Hippocampal formation (tissue), 2 donors: Measurements from ENCODE around the gene GSTO1.
"Not testable (repeated sequence)": the region's sequence is repeated elsewhere in the genome, so short reads cannot be mapped to it uniquely, and the experiment has no call there.

Source experiments
- DNase-seq, 2 donors: peaks; one replicate each; lab custom pipeline; 2025; lab: John Stamatoyannopoulos, UW

GSTO1 gene

DNA sequence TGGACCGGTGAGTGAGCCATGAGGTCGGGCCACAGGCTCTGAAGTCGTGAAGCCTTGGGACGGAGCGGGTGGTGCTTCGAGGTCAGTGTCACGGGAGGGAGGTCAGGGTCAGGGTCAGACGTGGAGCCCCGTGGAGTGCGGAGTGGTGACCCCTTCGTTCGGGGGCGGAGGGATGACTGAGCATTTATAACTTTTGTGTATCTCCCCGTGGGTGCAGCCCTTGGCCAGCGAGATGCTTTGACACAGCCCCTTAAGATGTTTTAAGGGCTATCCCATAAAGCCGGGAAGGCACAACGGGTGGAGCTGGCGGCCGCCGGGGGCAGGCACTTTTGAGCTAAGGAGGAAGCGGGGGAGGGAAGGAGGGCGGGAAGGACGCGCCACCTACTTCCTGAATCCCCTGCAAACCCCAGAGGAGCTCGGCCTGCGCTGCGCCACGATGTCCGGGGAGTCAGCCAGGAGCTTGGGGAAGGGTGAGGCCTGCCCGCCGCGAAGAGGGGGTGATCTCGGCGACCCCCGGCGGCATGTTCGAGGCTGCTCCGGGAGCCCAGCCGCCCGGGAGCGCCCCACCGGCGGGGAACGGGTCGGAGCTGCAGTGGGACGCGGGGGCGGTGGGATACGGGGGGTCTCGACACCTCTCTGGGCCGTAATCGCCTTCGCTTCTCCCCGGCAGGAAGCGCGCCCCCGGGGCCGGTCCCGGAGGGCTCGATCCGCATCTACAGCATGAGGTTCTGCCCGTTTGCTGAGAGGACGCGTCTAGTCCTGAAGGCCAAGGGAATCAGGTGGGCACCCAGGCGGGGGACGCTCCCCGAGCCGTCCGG, at the start of gene GSTO1:
Gene GSTO1, plus strand, starts transcription at position 400 of the 818 bp plus-strand sequence. Its CDS starts 37 bp downstream, at position 437.
- peak; percentile 54 to 63 for DNase-seq

DNA sequence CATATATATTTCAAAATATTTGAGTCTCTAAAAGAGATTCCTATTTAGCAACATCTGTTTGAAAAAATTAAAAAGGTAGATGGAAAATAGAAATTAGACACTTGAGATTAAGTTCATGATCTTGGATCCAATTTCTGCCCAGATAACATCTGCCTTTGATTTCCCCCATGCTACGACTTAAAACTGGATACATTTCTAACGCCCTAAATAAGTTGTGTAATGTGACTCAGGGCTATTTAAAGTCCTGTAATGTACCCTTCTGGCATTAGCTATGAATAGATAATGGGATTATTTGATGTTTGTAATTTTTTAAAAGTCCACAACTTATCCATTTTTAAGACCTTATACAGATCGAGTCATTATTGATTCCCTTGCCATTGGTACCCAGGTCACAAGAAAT, 46.0 kb upstream of the GSTO1 start:
- no peak for DNase-seq

DNA sequence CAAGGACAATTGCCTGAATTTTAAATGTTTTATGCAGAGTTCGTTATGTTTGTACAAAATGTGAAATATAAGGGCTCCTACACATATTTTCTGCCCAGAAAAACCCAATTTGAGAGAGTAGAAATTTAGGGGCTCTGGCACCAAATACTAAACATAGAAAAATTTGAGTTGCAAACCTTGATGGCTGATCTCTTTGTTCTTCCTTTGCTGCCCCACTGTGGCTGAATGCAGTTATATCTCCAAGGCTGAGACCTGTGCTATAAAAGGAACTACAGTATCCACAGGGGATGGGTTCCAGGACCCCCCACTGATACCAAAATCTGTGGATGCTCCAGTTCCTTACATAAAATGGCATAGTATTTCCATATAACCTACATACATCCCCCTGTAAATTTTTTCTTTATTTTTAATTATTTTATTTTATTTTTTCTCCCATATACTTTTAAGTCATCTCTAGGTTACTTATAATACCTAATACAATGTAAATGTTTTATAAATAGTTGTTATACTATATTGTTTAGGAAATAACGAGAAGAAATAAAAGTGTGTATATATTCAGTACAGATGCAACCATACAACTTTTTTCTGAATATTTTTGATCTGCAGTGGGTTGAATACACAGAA, 45.0 kb upstream of the GSTO1 start:
- peak; percentile 11 to 57 for DNase-seq

DNA sequence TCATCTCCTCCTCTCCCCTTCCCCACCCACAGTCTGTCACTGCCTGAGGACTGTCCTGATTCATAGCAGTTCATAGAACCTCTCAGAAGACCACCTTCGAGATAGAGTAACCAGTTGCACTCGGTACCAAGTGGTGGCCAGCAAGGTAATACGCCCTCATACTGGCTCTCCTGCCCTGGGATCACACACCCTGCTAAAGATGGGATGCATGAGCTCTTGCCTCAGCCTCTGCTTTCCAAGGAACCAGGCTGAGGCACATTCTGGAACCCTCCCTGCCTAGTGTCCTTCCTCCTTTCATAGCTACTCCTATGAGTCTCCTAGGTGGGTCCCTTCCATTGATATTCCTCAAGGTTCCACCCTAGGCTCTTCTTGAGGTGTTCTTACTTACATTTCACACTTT, 38.1 kb upstream of the GSTO1 start:
- no peak for DNase-seq

DNA sequence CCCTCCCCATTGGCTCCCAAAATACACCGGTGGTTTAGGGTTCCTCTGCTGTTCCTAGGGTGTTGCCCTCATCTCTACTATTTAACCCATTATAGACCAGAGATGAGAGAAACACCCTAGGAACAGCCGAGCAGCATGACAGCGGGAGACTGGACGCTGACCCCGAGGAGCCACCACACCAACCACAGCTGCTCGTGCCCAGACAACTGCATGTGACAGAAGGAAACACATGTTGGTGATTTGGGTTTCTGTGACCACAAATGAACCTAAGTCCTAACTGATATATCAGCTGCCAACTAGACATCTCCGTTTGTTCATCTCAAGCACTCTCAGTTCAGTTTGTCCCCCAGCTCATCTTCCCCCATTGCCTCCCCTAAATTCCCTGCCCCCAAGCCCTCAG, 35.9 kb upstream of the GSTO1 start:
- DNase-seq, result no peak

DNA sequence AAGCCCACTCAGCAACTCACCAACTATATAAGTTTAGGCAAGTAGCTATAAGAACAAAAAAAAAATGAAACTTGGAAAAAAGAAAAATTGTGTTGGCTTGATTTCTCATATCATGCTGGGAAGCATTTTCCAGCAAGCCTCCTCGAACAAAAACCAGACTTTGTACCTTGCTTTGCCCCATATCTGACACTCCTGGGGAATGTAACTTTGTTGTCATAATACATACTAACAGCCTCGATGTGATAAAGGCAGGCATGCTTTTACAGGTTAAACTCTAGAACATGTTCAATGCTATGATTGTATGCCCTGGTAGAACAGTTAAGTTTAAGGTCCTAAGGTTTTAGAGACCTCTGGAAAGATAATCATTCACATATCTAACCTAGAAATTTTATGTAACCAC, 34.2 kb upstream of the GSTO1 start:
- DNase-seq, result no peak

DNA sequence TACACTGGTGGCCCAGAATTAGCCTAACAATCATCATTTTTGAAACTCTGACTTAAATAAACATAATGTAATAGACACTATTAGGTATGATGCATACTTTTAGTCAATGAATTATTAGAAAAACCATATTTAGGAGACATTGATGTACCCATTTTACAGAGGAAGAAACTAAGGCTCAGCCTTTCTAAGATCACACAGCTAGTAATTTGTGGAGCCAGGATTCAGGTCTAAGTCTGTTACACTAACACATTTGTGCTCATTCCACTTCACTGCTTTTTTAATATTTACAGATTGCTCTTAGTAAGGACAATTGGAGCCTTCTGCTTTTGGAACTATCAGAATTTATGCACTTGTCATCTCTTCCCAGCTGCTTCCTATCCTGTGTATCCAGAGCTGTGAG, 31.4 kb upstream of the GSTO1 start:
- no peak for DNase-seq

DNA sequence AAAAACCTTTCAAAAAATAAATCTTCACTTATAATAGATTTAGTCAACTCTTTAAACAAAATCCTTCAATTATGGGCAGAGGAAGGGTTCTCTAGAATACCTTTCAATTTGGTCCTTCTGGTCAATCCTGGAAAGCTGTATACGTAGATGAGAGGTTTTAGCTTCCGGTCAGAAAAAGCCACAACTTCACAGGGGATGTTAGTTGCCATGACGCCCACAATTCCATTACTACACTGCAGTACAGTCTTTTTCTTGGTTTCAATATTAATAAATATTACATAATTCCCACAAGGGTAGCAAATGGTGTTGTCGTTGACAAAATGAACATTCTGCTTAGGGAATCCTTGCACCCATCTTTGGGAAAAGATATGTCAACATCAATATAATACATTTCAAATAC, 24.2 kb upstream of the GSTO1 start:
- no peak for DNase-seq

DNA sequence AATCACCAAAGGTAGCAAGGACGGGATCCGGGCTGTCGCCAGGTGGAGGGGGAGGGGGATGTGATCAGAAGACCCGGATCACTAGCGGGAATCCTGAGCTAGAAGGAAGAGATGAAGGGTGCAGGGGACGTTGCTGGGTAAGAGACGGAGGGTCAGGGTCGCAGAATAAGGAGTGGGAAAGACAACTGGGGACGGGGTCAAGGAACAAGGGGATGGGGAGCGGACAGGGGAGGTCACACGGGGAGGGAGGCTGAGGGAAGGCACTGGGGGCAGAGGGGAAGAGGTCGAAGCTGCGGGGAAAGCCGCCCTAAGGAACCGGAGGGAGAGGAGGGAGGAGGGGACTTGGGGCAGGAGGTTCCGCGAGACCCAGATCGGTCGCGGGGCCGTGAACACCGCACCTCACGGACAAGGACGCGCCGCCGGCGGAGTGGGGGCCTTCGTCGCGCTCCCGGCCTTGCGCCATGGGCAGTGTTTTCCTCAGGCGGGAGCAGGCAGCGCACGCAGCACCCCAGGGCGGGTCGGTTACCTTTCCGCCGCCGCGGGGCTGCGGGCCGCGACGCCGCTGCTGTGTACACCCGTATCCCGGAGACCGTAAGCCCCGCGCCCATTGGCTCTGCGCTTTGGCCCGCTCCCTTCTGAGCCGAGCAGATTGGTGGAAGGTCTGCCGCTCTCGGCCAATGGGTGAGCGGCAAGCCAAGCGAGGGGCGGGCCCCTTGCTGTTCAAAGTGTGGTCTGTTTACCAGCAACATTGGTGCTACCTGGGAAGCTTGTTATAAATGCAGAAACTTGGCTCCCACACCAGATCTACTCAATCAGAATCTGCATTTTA, 22.7 kb upstream of the GSTO1 start, which contains the start of gene CFAP43:
Gene CFAP43, minus strand, starts transcription at position 581 of the 829 bp plus-strand sequence. Its CDS starts 118 bp downstream, at position 463.
- peak; percentile 91 to 92 for DNase-seq

DNA sequence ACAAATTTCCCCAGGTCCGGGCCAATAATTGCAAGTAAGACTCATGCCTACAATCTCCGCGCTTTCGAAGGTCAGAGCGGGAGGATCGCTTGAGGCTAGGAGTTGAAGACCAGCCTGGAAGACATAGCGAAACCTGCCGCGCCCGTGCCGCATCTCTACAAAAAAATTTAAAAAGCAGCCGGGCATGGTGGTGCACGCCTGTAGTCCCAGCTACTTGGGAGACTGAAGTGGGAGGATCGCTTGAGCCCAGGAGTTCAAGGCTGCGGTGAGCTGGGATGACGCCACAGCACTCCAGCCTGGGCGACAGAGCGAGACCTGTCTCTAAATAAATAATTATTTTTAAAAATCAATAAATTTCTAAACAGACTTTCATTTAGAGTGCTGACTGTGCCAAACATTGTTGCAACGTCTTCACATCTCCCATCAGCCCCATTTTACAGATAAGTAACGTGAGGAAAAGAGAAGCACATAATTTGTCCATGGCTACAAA, 22.0 kb upstream of the GSTO1 start:
- no peak for DNase-seq

DNA sequence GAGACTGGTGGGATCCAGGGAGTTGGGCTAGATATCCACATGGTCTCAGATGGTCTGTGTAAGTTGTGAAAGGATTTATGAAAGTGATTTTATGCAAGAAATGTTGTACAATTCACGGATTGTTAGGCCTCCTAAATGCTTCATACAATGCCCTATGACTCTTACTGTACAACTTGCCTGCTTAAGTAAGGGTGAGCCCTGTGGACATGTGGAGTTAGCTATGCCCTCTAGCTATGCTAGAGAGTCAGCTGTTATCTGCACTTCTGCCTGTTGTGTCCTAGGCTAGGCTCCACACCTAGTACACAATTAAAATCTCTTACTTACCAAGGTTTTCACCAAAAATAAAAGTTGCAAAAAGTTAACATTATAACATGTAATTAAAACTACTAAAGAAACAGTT, 20.9 kb upstream of the GSTO1 start:
- no peak for DNase-seq

DNA sequence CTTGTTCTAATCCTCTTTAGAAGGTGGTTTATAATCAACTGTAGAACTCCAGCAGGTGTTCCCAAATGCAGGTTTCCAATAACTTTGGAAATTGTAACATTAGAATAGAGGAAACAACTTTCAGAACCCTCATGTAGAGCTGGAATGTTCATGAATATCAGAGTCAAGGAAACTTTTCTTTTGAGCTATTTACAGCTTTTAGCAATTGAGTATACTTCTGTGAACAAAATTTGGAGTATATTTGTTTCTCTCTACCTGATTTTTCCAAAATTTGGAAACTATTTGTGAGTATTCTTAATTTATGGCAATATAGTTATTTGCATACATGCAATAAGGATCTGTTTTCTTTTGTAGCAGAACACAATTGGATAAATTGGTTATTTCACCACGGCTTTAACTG, 19.8 kb upstream of the GSTO1 start:
- no peak for DNase-seq

DNA sequence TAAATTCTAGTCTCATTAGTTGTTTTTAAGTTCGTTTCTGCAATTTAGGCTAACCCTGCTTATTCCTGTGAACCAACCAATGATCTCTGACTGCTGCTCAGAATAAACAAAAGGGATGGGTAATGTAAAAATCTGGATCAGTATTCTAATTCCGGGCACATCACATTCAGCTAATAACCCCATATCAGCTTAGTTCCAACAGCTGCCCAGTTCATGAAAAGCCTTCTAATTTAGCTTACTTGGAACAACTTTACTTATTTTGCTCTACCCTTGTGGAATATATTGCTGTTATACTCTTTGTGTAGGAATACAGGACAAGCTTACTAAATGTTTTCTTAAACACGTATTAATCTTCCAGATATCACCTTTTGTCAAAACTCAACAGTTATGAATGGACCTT, 18.9 kb upstream of the GSTO1 start:
- DNase-seq, result no peak

DNA sequence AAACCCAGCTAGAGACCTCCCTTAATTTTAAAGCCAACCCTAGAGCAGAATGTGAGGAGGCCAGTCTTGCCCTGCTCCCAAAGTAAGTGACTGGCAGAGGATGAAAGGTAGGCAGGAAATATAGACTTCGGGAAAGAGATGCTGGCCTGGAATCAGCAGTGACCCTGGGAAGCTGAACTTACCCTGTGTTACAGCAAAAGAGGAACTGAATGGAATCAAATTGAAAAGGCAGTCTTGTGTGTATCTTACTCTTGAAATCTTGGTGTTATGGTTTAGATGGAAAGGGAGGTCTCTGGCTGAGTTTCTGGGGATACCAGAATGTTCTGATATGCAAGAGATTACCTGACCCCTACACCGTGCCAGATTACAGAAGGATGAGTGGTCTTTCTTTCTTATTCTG, 14.6 kb upstream of the GSTO1 start:
- DNase-seq, result no peak

DNA sequence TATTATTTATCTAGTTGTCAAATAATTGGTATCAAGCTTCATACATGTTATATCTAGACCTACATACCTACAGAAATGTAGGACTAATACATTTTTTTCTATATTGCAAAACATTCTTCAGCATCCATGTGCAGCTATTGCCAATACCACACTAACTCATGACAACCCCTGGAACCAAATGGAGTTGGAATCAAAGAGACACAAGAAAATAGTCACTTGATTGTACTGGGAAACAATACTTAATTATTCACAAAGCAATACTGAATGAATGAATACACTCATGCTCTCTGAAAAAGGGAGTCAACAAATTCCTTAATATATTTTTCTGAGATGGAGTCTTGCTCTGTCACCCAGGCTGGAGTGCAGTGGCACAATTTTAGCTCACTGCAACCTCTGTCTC, 12.1 kb upstream of the GSTO1 start:
- DNase-seq, result peak in 1 of 2 donors; percentile 86

DNA sequence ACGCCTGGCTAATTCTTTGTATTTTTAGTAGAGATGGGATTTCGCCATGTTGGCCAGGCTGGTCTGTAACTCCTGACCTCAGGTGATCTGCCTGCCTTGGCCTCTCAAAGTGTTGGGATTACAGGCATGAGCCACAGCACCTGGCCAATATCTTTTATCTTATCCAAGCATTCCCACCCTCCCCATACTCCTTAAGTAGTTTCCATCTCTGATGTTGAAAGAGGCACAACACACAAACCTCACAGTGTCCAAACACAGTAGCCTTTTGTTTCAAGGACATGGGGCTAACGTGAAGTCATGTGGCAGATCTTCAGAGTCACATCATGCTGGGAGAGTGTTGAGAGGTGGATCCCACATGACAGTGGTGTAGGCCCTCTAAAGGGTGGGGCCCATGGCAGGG, 11.7 kb upstream of the GSTO1 start:
- peak; percentile 24 to 31 for DNase-seq

DNA sequence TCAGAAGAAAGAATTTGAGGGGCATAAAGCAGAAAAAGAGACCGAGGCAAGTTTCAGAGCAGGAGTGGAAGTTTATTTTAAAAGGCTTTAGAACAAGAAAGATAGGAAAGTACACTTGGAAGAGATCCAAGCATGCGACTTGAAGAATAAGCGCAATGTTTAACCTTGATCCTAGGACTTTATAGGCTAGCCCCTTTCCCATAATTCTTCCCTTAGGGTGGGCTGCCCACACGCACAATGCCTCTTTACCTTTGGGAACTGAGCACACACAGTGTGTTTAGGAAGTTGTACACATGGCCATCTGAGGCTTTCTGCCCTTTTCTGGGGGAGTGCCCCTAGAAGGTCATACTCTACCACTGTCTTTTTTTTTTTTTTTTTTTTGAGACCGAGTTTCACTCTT, 11.2 kb upstream of the GSTO1 start:
- no peak for DNase-seq

DNA sequence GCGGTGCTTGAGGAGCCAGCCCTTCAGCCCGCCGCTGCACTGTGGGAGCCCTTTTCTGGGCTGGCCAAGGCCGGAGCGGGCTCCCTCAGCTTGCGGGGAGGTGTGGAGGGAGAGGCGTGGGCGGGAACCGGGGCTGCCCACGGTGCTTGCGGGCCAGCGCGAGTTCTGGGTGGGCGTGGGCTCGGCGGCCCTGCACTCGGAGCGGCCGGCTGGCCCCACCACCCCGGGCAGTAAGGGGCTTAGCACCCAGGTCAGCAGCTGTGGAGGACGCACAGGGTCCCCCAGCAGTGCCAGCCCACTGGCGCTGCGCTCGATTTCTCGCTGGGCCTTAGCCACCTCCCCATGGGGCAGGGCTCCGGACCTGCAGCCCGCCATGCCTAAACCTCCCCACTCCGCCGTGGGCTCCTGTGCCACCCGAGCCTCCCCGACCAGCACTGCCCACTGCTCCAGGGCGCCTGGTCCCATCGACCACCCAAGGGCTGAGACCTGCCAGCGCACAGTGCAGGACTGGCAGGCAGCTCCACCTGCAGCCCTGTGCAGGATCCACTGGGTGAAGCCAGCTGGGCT, 9.5 kb upstream of the GSTO1 start:
- DNase-seq, result no peak

DNA sequence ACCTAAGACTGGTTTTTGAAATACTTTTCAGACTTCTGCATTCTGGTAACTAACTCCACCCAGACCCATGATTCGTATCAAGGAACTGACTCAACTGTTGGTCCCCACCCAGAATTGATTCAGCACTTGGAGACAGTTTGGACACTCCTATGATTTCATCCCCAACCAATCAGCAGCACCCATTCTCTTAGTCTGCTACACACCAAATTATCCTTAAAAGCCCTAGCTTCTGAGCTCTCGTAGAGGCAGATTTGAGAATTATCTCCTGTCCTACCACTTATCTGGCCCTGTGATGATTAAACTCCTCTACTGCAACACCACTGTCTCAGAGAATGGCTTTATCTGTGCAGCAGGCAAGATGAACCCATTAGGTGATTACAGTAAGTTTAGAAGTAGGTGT, 7.7 kb upstream of the GSTO1 start:
- no peak for DNase-seq

DNA sequence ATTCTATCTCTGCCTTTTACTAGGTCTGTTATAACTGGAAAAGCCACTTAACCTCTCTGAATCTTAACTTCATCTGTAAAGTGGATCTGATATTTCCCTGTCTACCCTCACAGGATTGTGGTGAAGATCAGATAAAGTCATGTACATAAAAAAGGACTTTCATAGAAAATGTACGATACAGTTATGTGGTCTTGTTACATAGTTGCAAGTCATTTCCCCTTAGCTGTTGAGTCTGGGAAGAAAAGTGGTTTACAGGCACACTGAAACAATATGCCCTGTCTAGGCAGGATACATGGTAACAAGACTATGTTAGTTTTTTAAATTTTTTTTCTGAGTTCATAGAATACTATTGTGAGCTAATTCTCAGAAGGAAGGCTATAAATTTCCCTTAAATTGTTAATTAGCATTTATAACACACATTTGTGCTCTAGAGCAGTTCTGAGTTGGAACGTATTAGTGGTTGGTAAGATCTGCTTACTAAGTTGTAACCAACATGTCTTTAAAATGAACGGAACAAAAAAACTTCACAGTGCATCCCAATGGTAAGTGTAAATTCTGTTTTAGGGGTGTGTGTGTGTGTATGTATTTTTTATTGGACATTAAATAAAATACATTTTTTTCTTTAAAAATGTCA, 7.1 kb upstream of the GSTO1 start:
- no peak for DNase-seq

DNA sequence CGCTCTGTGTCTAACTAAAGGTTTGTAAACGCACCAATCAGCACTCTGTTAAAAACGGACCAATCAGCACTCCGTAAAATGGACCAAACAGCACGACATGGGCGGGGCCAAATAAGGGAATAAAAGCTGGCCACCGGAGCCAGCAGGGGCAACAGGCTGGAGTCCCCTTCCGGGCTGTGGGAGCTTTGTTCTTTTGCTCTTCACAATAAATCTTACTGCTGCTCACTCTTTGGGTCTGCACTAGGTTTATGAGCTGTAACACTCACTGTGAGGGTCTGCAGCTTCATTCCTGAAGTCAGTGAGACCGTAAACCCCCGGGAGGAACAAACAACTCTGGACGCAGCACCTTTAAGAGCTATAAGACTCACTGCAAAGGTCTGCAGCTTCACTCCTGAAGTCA, 5.8 kb upstream of the GSTO1 start:
- DNase-seq, result not testable (repeated sequence)

DNA sequence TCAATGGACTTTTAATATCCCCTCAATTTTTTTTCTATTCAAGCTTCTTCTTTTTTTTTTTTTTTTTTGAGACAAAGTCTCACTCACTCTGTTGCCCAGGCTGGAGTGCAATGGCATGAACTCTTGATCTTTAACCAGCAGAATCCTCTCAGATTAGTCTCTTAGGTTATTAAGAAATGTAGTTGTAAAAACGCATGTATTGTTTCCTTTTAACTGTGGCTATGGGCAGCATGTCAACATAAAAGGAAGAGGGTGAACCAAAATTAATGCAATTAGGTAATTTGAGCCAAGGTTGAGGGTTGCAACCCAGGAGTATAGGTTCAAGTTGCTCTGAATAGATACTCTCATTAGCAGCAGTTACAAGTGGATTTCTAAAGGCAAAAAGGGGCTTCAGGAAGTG, 4.3 kb upstream of the GSTO1 start:
- no peak for DNase-seq
